NCI-H446 (cell line): ENCODE results near the gene SYT17.

Experiments
- DNase-seq, 2 experiments: peaks; one replicate each; lab custom pipeline; 2025; lab: John Stamatoyannopoulos, UW

SYT17 gene

GRCh38 chr16:19264123-19264673, 96.2 kb downstream of the SYT17 start:
- DNase-seq, result no peak

- DNase-seq, result no peak
These were observed 97.4 kb downstream of the SYT17 start for GRCh38 chr16:19265380-19265930.

- no peak for DNase-seq
These were observed 98.7 kb downstream of the SYT17 start for GRCh38 chr16:19266774-19267173.

GRCh38 chr16:19269098-19269497, 101.1 kb downstream of the SYT17 start:
- DNase-seq, result no peak

GRCh38 chr16:19274165-19274797, 106.2 kb downstream of the SYT17 start:
- DNase-seq, result no peak

- no peak for DNase-seq
These were observed 110.4 kb downstream of the SYT17 start for GRCh38 chr16:19278403-19278802.

GRCh38 chr16:19281246-19281645, 113.2 kb downstream of the SYT17 start:
- DNase-seq, result no peak

GRCh38 chr16:19282101-19282500, 114.1 kb downstream of the SYT17 start:
- no peak for DNase-seq

GRCh38 chr16:19283637-19284036, 115.6 kb downstream of the SYT17 start:
- no peak for DNase-seq

GRCh38 chr16:19284207-19284606, 116.2 kb downstream of the SYT17 start:
- DNase-seq, result peak; percentile 11 to 43

- DNase-seq, result no peak
These were observed 117.4 kb downstream of the SYT17 start, which contains the start of gene CLEC19A for GRCh38 chr16:19285431-19285830. TSS of gene CLEC19A (plus strand) at chr16:19285731. CDS start at chr16:19285852, 121 bp downstream.

- no peak for DNase-seq
These were observed 118.8 kb downstream of the SYT17 start for GRCh38 chr16:19286827-19287226.

- no peak for DNase-seq
These were observed 119.2 kb downstream of the SYT17 start for GRCh38 chr16:19287241-19287640.

GRCh38 chr16:19288872-19289799, 121.1 kb downstream of the SYT17 start:
- DNase-seq, result no peak

GRCh38 chr16:19289811-19290485, 121.9 kb downstream of the SYT17 start:
- no peak for DNase-seq

- no peak for DNase-seq
These were observed 122.8 kb downstream of the SYT17 start for GRCh38 chr16:19290860-19291259.

- DNase-seq, result no peak
These were observed 123.4 kb downstream of the SYT17 start for GRCh38 chr16:19291475-19291874.

- DNase-seq, result no peak
These were observed 124.1 kb downstream of the SYT17 start for GRCh38 chr16:19292186-19292585.

GRCh38 chr16:19294156-19294649, 126.2 kb downstream of the SYT17 start:
- DNase-seq, result no peak

GRCh38 chr16:19295393-19295792, 127.4 kb downstream of the SYT17 start:
- no peak for DNase-seq

- DNase-seq, result no peak
These were observed 129.4 kb downstream of the SYT17 start for GRCh38 chr16:19297454-19297853.

- DNase-seq, result no peak
These were observed 131.5 kb downstream of the SYT17 start for GRCh38 chr16:19299565-19299964.
